HCT116 (cell line): ENCODE measurements around the gene OLFML2A.

Source experiments
- CEBPB ChIP-seq: IDR thresholded peaks from 2 replicates; pipeline ENCODE4 v1.6.1; 2012; ENCODE audit warnings: low read depth
- CTCF ChIP-seq, 3 experiments: fragments of 200-600 bp in 1 of 3; sonication (generic) in 1 of 3; IDR thresholded peaks in 2 of 3; conservative IDR thresholded peaks in 1 of 3; 2 replicates each; pipeline ENCODE4 v1.5.1; 2012 to 2017; ENCODE audit warnings: low read depth in 2 of 3, low read length in 2 of 3, antibody characterized with exemption in 1 of 3, borderline replicate concordance in 1 of 3, control low read depth in 1 of 3, mild to moderate bottlenecking in 1 of 3, mixed read lengths in 1 of 3, mixed run types in 1 of 3, moderate library complexity in 1 of 3; ENCODE audit not compliant: insufficient read depth in 1 of 3
- EZH2 ChIP-seq: fragments of 200-600 bp; sonication (generic); IDR thresholded peaks from 2 replicates; pipeline ENCODE4 v1.6.1; 2017; ENCODE audit warnings: antibody characterized with exemption, mixed run types
- EZH2phosphoT487 ChIP-seq: fragments of 200-600 bp; IDR thresholded peaks from 2 replicates; pipeline ENCODE4 v1.6.1; 2018; ENCODE audit warnings: antibody characterized with exemption, borderline replicate concordance
- POLR2A ChIP-seq: IDR thresholded peaks from 2 replicates; pipeline ENCODE4 v1.7.0; 2011; ENCODE audit warnings: borderline replicate concordance; ENCODE audit not compliant: insufficient read depth, insufficient read length; ENCODE audit errors: extremely low read depth
- POLR2AphosphoS5 ChIP-seq: IDR thresholded peaks from 2 replicates; pipeline ENCODE4 v1.6.1; 2011; ENCODE audit warnings: mild to moderate bottlenecking, low read depth, low read length, moderate library complexity
- RAD21 ChIP-seq: IDR thresholded peaks from 2 replicates; pipeline ENCODE4 v1.6.1; 2012; ENCODE audit warnings: low read depth, mild to moderate bottlenecking
- SRF ChIP-seq: IDR thresholded peaks from 2 replicates; pipeline ENCODE4 v1.6.1; 2012; ENCODE audit warnings: low read depth
- TCF7L2 ChIP-seq: IDR thresholded peaks from 2 replicates; pipeline ENCODE4 v1.7.0; 2011; ENCODE audit warnings: borderline replicate concordance, inconsistent platforms; ENCODE audit not compliant: insufficient read depth, insufficient read length; ENCODE audit errors: extremely low read depth
- ZNF274 ChIP-seq: fragments of 200-500 bp; sonication (Bioruptor generic); IDR thresholded peaks from 2 replicates; pipeline ENCODE4 v1.6.1; 2014; ENCODE audit warnings: mild to moderate bottlenecking, low read depth, low read length, inconsistent platforms

- no peak for TF ChIP-seq POLR2A
- TF ChIP-seq POLR2AphosphoS5, result no peak
- no peak for TF ChIP-seq EZH2phosphoT487
- TF ChIP-seq CTCF (IDR thresholded peaks at IDR 0.05 in 2 of 3, conservative IDR thresholded peaks at IDR 0.05 in 1 of 3; ENCODE audit: borderline replicate concordance in 1 of 3, insufficient read depth in 1 of 3, low read depth in 2 of 3, low read length in 2 of 3), result no peak
- TF ChIP-seq EZH2, result no peak
- TF ChIP-seq SRF, result no peak
- no peak for TF ChIP-seq RAD21
- TF ChIP-seq TCF7L2, result no peak
- TF ChIP-seq ZNF274, result no peak
- no peak for TF ChIP-seq CEBPB
These were observed 80.7 kb downstream of the OLFML2A start for GRCh38 chr9:124857533-124858162.
